ENCODE data around the gene TTC9C.
A peak's percentile ranks its signal among the peaks of the same experiment; 100 is the strongest.

TTC9C gene

GRCh38 chr11:62707277-62707861 lies 20.9 kb upstream of the TTC9C start, which contains the start of the genes BSCL2 and GNG3:
Gene BSCL2, minus strand, starts transcription at chr11:62707424. Its CDS starts 229 bp downstream, at chr11:62707195.
Gene GNG3, plus strand, starts transcription at chr11:62707676. Its CDS starts 620 bp downstream, at chr11:62708296.
- TF ChIP-seq CTCF (conservative IDR thresholded peaks at IDR 0.05): no peak
- peak within 1 kb of the TSS; percentile 93 for H3K27ac ChIP-seq

- no peak for TF ChIP-seq CTCF (conservative IDR thresholded peaks at IDR 0.05)
- H3K27ac ChIP-seq: peak overlapping the region; percentile 93
These were observed 19.9 kb upstream of the TTC9C start for GRCh38 chr11:62708392-62708791.

- peak overlapping the region; percentile 93 for H3K27ac ChIP-seq
- TF ChIP-seq CTCF (conservative IDR thresholded peaks at IDR 0.05): no peak
These were observed 19.5 kb upstream of the TTC9C start for GRCh38 chr11:62708793-62709192.

GRCh38 chr11:62709247-62710000 lies 18.9 kb upstream of the TTC9C start:
- TF ChIP-seq CTCF (conservative IDR thresholded peaks at IDR 0.05): no peak
- peak overlapping the region; percentile 93 for H3K27ac ChIP-seq

- no peak for TF ChIP-seq CTCF (conservative IDR thresholded peaks at IDR 0.05)
- peak overlapping the region; percentile 93 for H3K27ac ChIP-seq
These were observed 18.3 kb upstream of the TTC9C start for GRCh38 chr11:62710001-62710345.

GRCh38 chr11:62712276-62712812 lies 15.9 kb upstream of the TTC9C start:
- 0 out of 2 replicates have a peak overlapping the region, but pooled peaks have one; percentile 5 for H3K27ac ChIP-seq
- no peak for TF ChIP-seq CTCF (conservative IDR thresholded peaks at IDR 0.05)

GRCh38 chr11:62712861-62713260 lies 15.4 kb upstream of the TTC9C start:
- 0 out of 2 replicates have a peak overlapping the region, but pooled peaks have one; percentile 5 for H3K27ac ChIP-seq
- no peak for TF ChIP-seq CTCF (conservative IDR thresholded peaks at IDR 0.05)
